ENCODE data around the gene HYI.

Gene HYI

GRCh38 chr1:43426221-43426620 lies 27.5 kb downstream of the HYI start:
- no peak overlapping the region for H3K4me3 ChIP-seq
- no peak for DNase-seq (ENCODE audit: low spot score)
- TF ChIP-seq CTCF (IDR thresholded peaks at IDR 0.05) = no peak
- H3K27ac ChIP-seq = no peak overlapping the region

- DNase-seq (ENCODE audit: low spot score) = no peak
- no peak overlapping the region for H3K27ac ChIP-seq
- no peak for TF ChIP-seq CTCF (IDR thresholded peaks at IDR 0.05)
- no peak overlapping the region for H3K4me3 ChIP-seq
Measured at GRCh38 chr1:43425045-43425444, 28.7 kb downstream of the HYI start.

DNA sequence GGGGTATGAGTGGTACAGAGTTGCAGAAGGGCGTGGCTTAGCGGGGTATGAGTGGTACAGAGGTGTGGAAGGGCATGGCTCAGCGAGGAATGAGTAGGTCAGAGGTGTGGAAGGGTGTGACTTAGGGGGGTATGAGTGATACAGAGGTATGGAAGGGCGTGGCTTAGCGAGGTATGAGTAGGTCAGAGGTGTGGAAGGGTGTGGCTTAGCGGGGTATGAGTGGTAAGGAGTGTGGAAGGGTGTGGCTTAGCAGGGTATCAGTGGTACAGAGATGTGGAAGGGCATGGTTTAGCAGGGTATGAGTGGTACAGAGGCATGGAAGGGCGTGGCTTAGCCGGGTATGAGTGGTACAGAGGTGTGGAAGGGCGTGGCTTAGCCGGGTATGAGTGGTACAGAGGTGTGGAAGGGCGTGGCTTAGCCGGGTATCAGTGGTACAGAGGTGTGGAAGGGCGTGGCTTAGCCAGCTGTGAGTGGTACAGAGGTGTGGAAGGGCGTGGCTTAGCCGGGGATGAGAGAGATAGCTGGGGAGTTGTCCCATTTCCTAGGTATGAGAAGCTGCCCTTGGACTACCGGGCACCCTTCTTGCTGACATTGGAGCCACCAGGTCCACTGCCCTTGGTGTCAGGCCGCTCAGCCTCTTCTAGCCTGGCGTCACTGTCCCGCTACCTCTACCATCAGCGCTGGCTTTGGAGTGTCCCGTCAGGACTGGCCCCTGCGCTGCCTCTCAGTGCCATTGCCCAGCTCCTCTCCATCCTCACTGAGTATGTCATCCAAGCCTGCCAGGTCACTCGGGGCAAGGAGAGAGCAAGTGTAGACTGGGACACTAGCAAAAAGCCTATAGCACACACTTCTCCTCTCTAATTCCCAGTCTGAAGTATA lies 29.8 kb downstream of the HYI start:
- no peak overlapping the region for H3K27ac ChIP-seq
- DNase-seq (ENCODE audit: low spot score) = no peak
- H3K4me3 ChIP-seq = no peak overlapping the region
- no peak for TF ChIP-seq CTCF (IDR thresholded peaks at IDR 0.05)

- no peak overlapping the region for H3K4me3 ChIP-seq
- H3K27ac ChIP-seq = no peak overlapping the region
- no peak for TF ChIP-seq CTCF (IDR thresholded peaks at IDR 0.05)
- DNase-seq (ENCODE audit: low spot score) = no peak
Measured at GRCh38 chr1:43422995-43423671, 30.6 kb downstream of the HYI start.

- TF ChIP-seq CTCF (IDR thresholded peaks at IDR 0.05) = no peak
- no peak for DNase-seq (ENCODE audit: low spot score)
- no peak overlapping the region for H3K4me3 ChIP-seq
- no peak overlapping the region for H3K27ac ChIP-seq
Measured at GRCh38 chr1:43421976-43422750, 31.6 kb downstream of the HYI start.

DNA sequence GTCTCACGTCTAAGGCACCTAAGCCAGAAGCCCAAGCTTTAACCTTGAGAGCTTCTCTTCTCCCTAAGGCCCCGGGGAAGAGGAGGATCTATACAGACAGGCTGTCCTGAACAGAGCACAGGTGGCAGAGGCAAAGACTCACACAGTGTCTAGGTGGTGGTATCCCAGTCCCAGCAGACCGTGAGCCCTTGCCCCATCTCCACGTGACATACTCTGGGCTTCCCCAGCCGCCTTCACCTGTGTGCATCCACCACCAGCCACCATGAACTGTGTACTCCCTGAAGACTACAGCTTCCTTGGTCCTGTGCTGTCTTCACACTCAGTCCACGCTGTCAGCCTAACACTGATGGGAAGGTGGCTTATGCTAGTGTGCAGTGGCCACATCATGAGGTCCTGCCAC lies 32.3 kb downstream of the HYI start:
- no peak for TF ChIP-seq CTCF (IDR thresholded peaks at IDR 0.05)
- Histone ChIP-seq H3K4me3 (no peak overlapping the region), H3K27ac (no peak overlapping the region)
- DNase-seq (ENCODE audit: low spot score) = no peak
